Measurements from ENCODE around the gene PHLPP1. TPM values are rescaled to one million over a fixed set of nuclear protein-coding genes. Genes with fewer than 3 reads are reported as not detected.

The PHLPP1 gene
- polyA plus RNA-seq, 2 donors = 4.3 to 4.5 TPM

- H3K27ac ChIP-seq (ENCODE audit: low read depth in 2 of 2, low read length in 1 of 2) = no peak overlapping the region
- H3K4me1 ChIP-seq (ENCODE audit: control insufficient read depth in 2 of 2, insufficient read depth in 2 of 2, low read length in 1 of 2) = no peaks in the 10 kb centered on the region
- no peaks in the 10 kb centered on the region for H3K27me3 ChIP-seq (ENCODE audit: control insufficient read depth in 1 of 2, insufficient read depth in 2 of 2, low read length in 2 of 2)
- H3K9me3 ChIP-seq (ENCODE audit: control insufficient read depth in 2 of 2, insufficient read depth in 1 of 2, low read depth in 1 of 2, low read length in 1 of 2) = no peaks in the 10 kb centered on the region
- H3K36me3 ChIP-seq (ENCODE audit: control insufficient read depth in 2 of 2, insufficient read depth in 2 of 2, low read length in 1 of 2) = peaks cover 2 to 13% of the 10 kb centered on the region in 2 donors
- 60 to 63% methylated on average over 3 of the region's 3 CpGs for WGBS, 2 donors
- no peak overlapping the region for H3K4me3 ChIP-seq (ENCODE audit: low read depth in 1 of 2, low read length in 2 of 2)
Measured at GRCh38 chr18:62974388-62974787, 259.0 kb downstream of the PHLPP1 start.

- WGBS, 2 donors = 91 to 93% methylated on average over 7 of the region's 7 CpGs
Measured at GRCh38 chr18:62974928-62975675, 259.8 kb downstream of the PHLPP1 start.

GRCh38 chr18:62975785-62976184, 260.4 kb downstream of the PHLPP1 start:
- H3K9me3 ChIP-seq (ENCODE audit: control insufficient read depth in 2 of 2, insufficient read depth in 1 of 2, low read depth in 1 of 2, low read length in 1 of 2) = no peaks in the 10 kb centered on the region
- 87 to 94% methylated on average over 2 of the region's 2 CpGs for WGBS, 2 donors
- H3K27ac ChIP-seq (ENCODE audit: low read depth in 2 of 2, low read length in 1 of 2) = no peak overlapping the region
- no peaks in the 10 kb centered on the region for H3K27me3 ChIP-seq (ENCODE audit: control insufficient read depth in 1 of 2, insufficient read depth in 2 of 2, low read length in 2 of 2)
- H3K4me3 ChIP-seq (ENCODE audit: low read depth in 1 of 2, low read length in 2 of 2) = no peak overlapping the region
- H3K36me3 ChIP-seq (ENCODE audit: control insufficient read depth in 2 of 2, insufficient read depth in 2 of 2, low read length in 1 of 2) = peaks cover 2 to 15% of the 10 kb centered on the region in 2 donors
- no peaks in the 10 kb centered on the region for H3K4me1 ChIP-seq (ENCODE audit: control insufficient read depth in 2 of 2, insufficient read depth in 2 of 2, low read length in 1 of 2)

More at GRCh38 chr18:62974928-62975675, 259.8 kb downstream of the PHLPP1 start:
- Histone ChIP-seq H3K4me3 (ENCODE audit: low read depth in 1 of 2, low read length in 2 of 2) (no peak overlapping the region), H3K27me3 (ENCODE audit: control insufficient read depth in 1 of 2, insufficient read depth in 2 of 2, low read length in 2 of 2) (no peaks in the 10 kb centered on the region), H3K36me3 (ENCODE audit: control insufficient read depth in 2 of 2, insufficient read depth in 2 of 2, low read length in 1 of 2) (peaks cover 2 to 15% of the 10 kb centered on the region in 2 donors), H3K27ac (ENCODE audit: low read depth in 2 of 2, low read length in 1 of 2) (no peak overlapping the region), H3K4me1 (ENCODE audit: control insufficient read depth in 2 of 2, insufficient read depth in 2 of 2, low read length in 1 of 2) (no peaks in the 10 kb centered on the region), H3K9me3 (ENCODE audit: control insufficient read depth in 2 of 2, insufficient read depth in 1 of 2, low read depth in 1 of 2, low read length in 1 of 2) (no peaks in the 10 kb centered on the region)

- peaks cover 2 to 15% of the 10 kb centered on the region in 2 donors for H3K36me3 ChIP-seq (ENCODE audit: control insufficient read depth in 2 of 2, insufficient read depth in 2 of 2, low read length in 1 of 2)
- 64 to 65% methylated on average over 5 of the region's 5 CpGs for WGBS, 2 donors
- no peaks in the 10 kb centered on the region for H3K27me3 ChIP-seq (ENCODE audit: control insufficient read depth in 1 of 2, insufficient read depth in 2 of 2, low read length in 2 of 2)
- no peaks in the 10 kb centered on the region for H3K9me3 ChIP-seq (ENCODE audit: control insufficient read depth in 2 of 2, insufficient read depth in 1 of 2, low read depth in 1 of 2, low read length in 1 of 2)
- no peak overlapping the region for H3K4me3 ChIP-seq (ENCODE audit: low read depth in 1 of 2, low read length in 2 of 2)
- H3K4me1 ChIP-seq (ENCODE audit: control insufficient read depth in 2 of 2, insufficient read depth in 2 of 2, low read length in 1 of 2) = no peaks in the 10 kb centered on the region
- H3K27ac ChIP-seq (ENCODE audit: low read depth in 2 of 2, low read length in 1 of 2) = peak overlapping the region in 1 of 2 donors; percentile 43
Measured at GRCh38 chr18:62976227-62976626, 260.9 kb downstream of the PHLPP1 start.

GRCh38 chr18:62977512-62977911, 262.2 kb downstream of the PHLPP1 start:
- Histone ChIP-seq H3K9me3 (ENCODE audit: control insufficient read depth in 2 of 2, insufficient read depth in 1 of 2, low read depth in 1 of 2, low read length in 1 of 2) (no peaks in the 10 kb centered on the region), H3K27ac (ENCODE audit: low read depth in 2 of 2, low read length in 1 of 2) (no peak overlapping the region), H3K36me3 (ENCODE audit: control insufficient read depth in 2 of 2, insufficient read depth in 2 of 2, low read length in 1 of 2) (peaks cover 2 to 15% of the 10 kb centered on the region in 2 donors), H3K27me3 (ENCODE audit: control insufficient read depth in 1 of 2, insufficient read depth in 2 of 2, low read length in 2 of 2) (no peaks in the 10 kb centered on the region), H3K4me1 (ENCODE audit: control insufficient read depth in 2 of 2, insufficient read depth in 2 of 2, low read length in 1 of 2) (no peaks in the 10 kb centered on the region), H3K4me3 (ENCODE audit: low read depth in 1 of 2, low read length in 2 of 2) (no peak overlapping the region)
- 91 to 92% methylated on average over 4 of the region's 4 CpGs for WGBS, 2 donors

- Histone ChIP-seq H3K4me1 (ENCODE audit: control insufficient read depth in 2 of 2, insufficient read depth in 2 of 2, low read length in 1 of 2) (no peaks in the 10 kb centered on the region), H3K27ac (ENCODE audit: low read depth in 2 of 2, low read length in 1 of 2) (no peak overlapping the region), H3K4me3 (ENCODE audit: low read depth in 1 of 2, low read length in 2 of 2) (no peak overlapping the region), H3K9me3 (ENCODE audit: control insufficient read depth in 2 of 2, insufficient read depth in 1 of 2, low read depth in 1 of 2, low read length in 1 of 2) (no peaks in the 10 kb centered on the region), H3K36me3 (ENCODE audit: control insufficient read depth in 2 of 2, insufficient read depth in 2 of 2, low read length in 1 of 2) (peaks cover 0 to 15% of the 10 kb centered on the region in 2 donors), H3K27me3 (ENCODE audit: control insufficient read depth in 1 of 2, insufficient read depth in 2 of 2, low read length in 2 of 2) (no peaks in the 10 kb centered on the region)
- 96 to 97% methylated on average over 42 of the region's 42 CpGs for WGBS, 2 donors
Measured at GRCh38 chr18:62978251-62979049, 263.1 kb downstream of the PHLPP1 start.

GRCh38 chr18:62979176-62979575, 263.8 kb downstream of the PHLPP1 start:
- Histone ChIP-seq H3K27ac (ENCODE audit: low read depth in 2 of 2, low read length in 1 of 2) (no peak overlapping the region), H3K9me3 (ENCODE audit: control insufficient read depth in 2 of 2, insufficient read depth in 1 of 2, low read depth in 1 of 2, low read length in 1 of 2) (no peaks in the 10 kb centered on the region), H3K36me3 (ENCODE audit: control insufficient read depth in 2 of 2, insufficient read depth in 2 of 2, low read length in 1 of 2) (peaks cover 0 to 15% of the 10 kb centered on the region in 2 donors), H3K4me1 (ENCODE audit: control insufficient read depth in 2 of 2, insufficient read depth in 2 of 2, low read length in 1 of 2) (no peaks in the 10 kb centered on the region), H3K4me3 (ENCODE audit: low read depth in 1 of 2, low read length in 2 of 2) (no peak overlapping the region), H3K27me3 (ENCODE audit: control insufficient read depth in 1 of 2, insufficient read depth in 2 of 2, low read length in 2 of 2) (no peaks in the 10 kb centered on the region)
- WGBS, 2 donors = 73 to 74% methylated on average over 13 of the region's 13 CpGs

GRCh38 chr18:62979900-62980299, 264.6 kb downstream of the PHLPP1 start:
- H3K9me3 ChIP-seq (ENCODE audit: control insufficient read depth in 2 of 2, insufficient read depth in 1 of 2, low read depth in 1 of 2, low read length in 1 of 2) = no peaks in the 10 kb centered on the region
- H3K27ac ChIP-seq (ENCODE audit: low read depth in 2 of 2, low read length in 1 of 2) = no peak overlapping the region
- H3K4me3 ChIP-seq (ENCODE audit: low read depth in 1 of 2, low read length in 2 of 2) = no peak overlapping the region
- no peaks in the 10 kb centered on the region for H3K27me3 ChIP-seq (ENCODE audit: control insufficient read depth in 1 of 2, insufficient read depth in 2 of 2, low read length in 2 of 2)
- peaks cover 0 to 15% of the 10 kb centered on the region in 2 donors for H3K36me3 ChIP-seq (ENCODE audit: control insufficient read depth in 2 of 2, insufficient read depth in 2 of 2, low read length in 1 of 2)
- 75 to 79% methylated on average over 4 of the region's 4 CpGs for WGBS, 2 donors
- H3K4me1 ChIP-seq (ENCODE audit: control insufficient read depth in 2 of 2, insufficient read depth in 2 of 2, low read length in 1 of 2) = no peaks in the 10 kb centered on the region

GRCh38 chr18:62981566-62981965, 266.2 kb downstream of the PHLPP1 start:
- no peaks in the 10 kb centered on the region for H3K27me3 ChIP-seq (ENCODE audit: control insufficient read depth in 1 of 2, insufficient read depth in 2 of 2, low read length in 2 of 2)
- 85 to 87% methylated on average over 11 of the region's 11 CpGs for WGBS, 2 donors
- H3K4me3 ChIP-seq (ENCODE audit: low read depth in 1 of 2, low read length in 2 of 2) = no peak overlapping the region
- H3K36me3 ChIP-seq (ENCODE audit: control insufficient read depth in 2 of 2, insufficient read depth in 2 of 2, low read length in 1 of 2) = peaks cover 0 to 13% of the 10 kb centered on the region in 2 donors
- no peak overlapping the region for H3K27ac ChIP-seq (ENCODE audit: low read depth in 2 of 2, low read length in 1 of 2)
- H3K4me1 ChIP-seq (ENCODE audit: control insufficient read depth in 2 of 2, insufficient read depth in 2 of 2, low read length in 1 of 2) = no peaks in the 10 kb centered on the region
- no peaks in the 10 kb centered on the region for H3K9me3 ChIP-seq (ENCODE audit: control insufficient read depth in 2 of 2, insufficient read depth in 1 of 2, low read depth in 1 of 2, low read length in 1 of 2)

Data from esophagus (tissue), 2 donors.